Measurements from ENCODE around the gene MTOR.

MTOR gene

GRCh38 chr1:11157394-11157793 is 105.0 kb downstream of the MTOR start:
- no peak for DNase-seq (ENCODE audit: low read depth, low spot score)
- no peak overlapping the region for H3K27ac ChIP-seq

GRCh38 chr1:11156963-11157362 is 105.4 kb downstream of the MTOR start:
- peak overlapping the region; percentile 15 for H3K27ac ChIP-seq
- no peak for DNase-seq (ENCODE audit: low read depth, low spot score)

DNA sequence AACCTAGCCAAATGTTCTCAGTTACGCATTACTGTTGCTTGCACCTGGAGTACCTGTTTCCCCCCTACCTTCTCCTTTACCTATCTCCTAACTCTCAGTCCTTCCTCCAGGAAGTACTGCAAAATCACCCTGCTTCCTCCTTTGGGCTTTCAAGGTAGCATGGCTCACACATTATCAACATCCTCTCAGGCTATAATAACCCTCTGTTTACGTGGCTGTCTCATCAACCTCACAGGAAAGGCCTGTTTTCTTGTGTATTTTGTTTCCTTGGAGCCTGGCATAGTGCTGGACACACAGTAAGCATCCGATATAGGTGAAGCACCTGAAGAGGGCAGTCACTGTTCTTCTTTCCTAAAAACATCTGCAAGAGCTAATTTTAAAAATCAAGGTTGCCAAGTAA is 105.9 kb downstream of the MTOR start:
- H3K27ac ChIP-seq: peak overlapping the region; percentile 15
- DNase-seq (ENCODE audit: low read depth, low spot score): no peak

DNA sequence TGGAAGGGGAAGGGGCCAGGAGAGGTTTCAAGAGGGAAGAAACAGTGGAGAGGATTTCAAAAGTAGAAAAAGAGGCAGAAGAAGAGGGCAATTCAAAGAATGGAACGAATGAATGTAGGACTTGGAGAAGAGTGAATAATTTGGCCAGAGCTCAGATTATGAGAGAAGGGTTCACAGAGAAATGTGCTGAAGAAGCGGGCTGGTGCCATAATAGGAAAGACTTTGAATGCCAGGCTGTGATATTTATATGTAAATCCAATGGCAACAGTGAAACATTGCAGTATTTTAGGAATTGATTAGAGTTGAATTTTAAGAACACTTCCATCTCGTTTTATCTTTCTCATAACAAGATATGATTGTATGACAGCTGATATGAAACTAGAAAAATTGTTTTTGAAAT is 109.2 kb downstream of the MTOR start:
- DNase-seq (ENCODE audit: low read depth, low spot score): no peak
- H3K27ac ChIP-seq: no peak overlapping the region

GRCh38 chr1:11152755-11153154 is 109.6 kb downstream of the MTOR start:
- no peak for DNase-seq (ENCODE audit: low read depth, low spot score)
- H3K27ac ChIP-seq: no peak overlapping the region

DNA sequence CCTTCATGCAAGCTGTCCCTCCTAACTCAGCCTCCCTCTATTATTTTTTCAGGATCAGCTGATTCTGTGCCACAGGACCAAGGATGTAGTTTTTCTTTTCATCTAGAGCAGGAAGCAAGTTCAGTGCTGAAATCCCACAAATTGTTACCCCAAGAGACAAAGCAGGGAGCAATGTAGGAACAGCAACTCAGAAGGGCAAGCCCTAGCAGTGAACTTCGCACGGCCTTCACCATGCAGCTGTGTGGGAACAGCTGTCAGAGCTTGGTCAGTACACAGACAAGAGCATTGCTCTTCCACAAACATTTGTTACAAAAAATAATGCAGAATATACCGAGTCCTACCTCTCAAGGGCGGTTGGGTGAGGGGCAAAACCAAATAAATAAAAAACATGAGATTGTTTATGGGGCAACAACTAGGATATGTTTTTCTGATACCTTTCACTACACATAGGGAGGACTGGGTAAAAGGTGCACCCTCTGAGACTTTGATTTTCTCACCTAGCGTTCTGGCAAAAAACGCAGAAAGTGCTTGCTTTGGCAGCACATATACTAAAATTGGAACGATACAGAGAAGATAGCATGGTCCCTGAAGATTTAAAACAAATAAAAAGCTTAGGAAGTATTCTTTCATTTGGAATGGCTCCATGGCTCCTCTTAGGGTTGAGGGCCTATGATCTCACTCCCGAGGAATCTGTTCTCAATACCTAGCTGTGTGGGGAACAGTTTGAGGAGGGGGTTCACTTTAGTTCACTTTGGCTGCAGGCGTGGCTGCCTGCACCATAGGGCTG is 110.3 kb downstream of the MTOR start:
- DNase-seq (ENCODE audit: low read depth, low spot score): no peak
- H3K27ac ChIP-seq: no peak overlapping the region

DNA sequence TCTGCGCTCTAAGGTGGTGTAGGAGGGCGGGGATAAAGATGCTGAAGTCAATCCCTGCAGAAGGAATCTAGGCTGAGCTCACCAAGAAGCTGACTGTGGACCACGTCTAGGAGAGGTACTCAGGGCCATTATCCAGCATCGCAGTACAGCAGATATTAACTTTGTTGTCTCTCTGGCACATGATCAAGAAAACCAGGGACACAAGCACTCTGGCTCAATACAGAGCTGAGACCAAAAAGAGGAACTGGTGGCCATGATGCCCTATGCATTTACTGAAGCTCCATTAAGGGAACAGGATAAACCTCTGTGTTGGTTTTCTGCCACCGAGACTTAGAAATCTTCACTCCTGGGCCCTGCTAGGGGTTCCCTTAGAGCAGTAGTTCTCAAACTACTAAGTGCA is 111.2 kb downstream of the MTOR start:
- no peak for DNase-seq (ENCODE audit: low read depth, low spot score)
- no peak overlapping the region for H3K27ac ChIP-seq

- DNase-seq (ENCODE audit: low read depth, low spot score): no peak
- H3K27ac ChIP-seq: no peak overlapping the region
These were observed 112.0 kb downstream of the MTOR start for GRCh38 chr1:11150326-11150725.

- no peak for DNase-seq (ENCODE audit: low read depth, low spot score)
- H3K27ac ChIP-seq: peak overlapping the region; percentile 33
These were observed 115.1 kb downstream of the MTOR start for GRCh38 chr1:11147197-11147770.

DNA sequence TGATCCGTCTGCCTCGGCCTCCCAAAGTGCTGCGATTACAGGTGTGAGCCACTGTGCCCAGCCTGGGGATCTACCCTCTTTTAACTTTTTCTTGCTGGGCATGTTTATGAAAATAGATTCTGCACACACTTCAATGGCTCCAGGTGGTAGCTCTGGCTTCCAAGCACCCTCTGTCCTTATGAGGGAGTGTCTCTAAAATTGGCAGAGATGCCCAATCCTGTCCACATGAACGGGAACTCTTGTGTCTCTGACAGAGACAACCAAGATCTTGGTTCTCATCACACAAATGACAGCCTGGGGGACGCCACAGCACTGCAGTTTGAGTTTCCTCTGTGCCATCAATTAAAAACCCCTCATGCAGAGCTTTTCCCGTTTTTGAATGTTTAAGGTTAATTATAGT is 116.6 kb downstream of the MTOR start:
- no peak for DNase-seq (ENCODE audit: low read depth, low spot score)
- no peak overlapping the region for H3K27ac ChIP-seq

DNA sequence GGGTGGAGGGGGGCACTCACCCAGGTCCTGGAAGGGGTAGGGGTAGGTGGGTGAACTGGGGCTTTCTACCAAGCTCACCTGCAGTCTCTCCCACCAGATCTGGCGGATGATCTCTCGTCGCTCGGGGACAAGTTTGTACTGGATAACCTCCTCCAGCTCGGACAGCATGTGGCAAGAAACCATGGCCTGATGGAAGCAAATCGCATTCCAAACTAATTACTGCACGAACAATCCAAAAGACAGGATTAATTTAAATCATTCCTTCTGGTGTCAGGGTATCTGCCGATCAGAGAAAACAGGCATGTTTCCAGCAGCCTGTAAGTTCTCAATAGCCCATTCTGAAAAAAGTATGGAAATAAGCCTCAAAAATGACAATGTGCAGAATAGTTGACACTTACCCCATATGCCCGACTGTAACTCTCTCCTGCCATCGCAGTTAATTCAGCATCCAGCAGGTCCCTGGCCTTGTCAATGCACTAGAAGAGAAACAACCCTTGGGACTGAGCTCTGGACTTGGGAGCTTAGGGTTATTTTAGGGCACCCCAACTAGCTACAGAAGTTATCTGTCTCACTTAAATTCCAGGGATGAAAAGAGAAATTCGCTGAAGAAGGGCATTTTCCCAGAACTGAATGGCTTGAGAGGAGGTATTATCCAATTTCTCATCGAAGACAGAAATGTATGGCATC is 117.6 kb downstream of the MTOR start:
- peak overlapping the region; percentile 26 for H3K27ac ChIP-seq
- DNase-seq (ENCODE audit: low read depth, low spot score): no peak

GRCh38 chr1:11143907-11144306 is 118.4 kb downstream of the MTOR start:
- peak overlapping the region; percentile 26 for H3K27ac ChIP-seq
- no peak for DNase-seq (ENCODE audit: low read depth, low spot score)

- no peak for DNase-seq (ENCODE audit: low read depth, low spot score)
- H3K27ac ChIP-seq: no peak overlapping the region
These were observed 119.0 kb downstream of the MTOR start for GRCh38 chr1:11143401-11143800.

DNA sequence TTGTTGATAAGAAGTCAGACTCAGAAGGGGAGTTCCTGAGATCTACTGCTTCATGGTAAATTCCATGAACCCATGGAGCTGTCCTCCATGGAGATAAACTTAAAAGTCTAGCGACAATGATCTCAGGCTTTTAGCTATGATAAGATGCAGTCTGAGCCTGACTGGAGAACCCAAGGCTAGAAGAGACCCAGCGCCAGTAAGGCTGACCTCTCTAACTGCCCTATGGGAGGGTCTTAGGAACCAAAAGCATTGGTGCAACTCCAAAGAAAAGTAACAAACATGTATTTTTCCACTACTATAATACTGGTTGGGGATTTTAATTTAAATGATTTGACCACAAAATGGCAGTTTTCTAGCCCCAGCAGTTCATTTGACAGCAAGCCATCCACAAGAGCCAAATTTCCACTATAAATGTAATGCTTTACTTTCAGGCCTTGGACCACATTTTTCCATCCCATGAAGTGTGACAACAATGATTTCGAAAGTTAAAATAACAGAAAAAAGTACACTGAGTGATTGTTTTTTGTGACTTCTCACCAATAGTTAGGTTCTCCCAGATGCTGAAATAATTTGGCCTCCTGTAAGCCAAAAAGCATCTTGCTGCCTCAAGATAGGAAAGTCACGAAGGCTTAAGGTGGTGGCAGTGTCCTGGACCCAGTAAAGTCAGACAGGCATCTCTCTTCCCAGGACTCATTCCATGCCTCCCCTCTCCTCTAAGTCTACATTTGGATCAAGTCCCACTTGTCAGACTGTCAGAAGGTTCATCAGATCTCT is 119.5 kb downstream of the MTOR start:
- no peak for DNase-seq (ENCODE audit: low read depth, low spot score)
- no peak overlapping the region for H3K27ac ChIP-seq

DNA sequence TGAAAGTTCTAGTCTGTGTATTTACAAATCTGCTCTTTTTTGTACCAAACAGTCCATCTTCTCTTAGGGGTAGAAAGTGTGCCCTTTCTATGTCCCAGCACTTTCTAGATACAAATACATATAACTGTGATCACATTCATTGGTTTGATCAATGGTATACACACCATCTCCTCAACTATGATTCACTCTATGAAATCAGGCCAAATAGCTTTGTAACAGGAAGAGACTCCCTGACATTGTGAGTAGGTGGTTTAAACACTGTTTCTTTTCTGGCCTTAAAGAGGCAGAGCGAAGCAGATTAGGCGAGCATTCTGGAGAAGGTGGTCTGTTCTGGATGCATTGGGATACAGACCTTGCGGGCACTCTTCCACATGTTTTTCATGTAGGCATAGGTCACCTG is 123.4 kb downstream of the MTOR start:
- DNase-seq (ENCODE audit: low read depth, low spot score): no peak
- H3K27ac ChIP-seq: peak overlapping the region; percentile 60

DNA sequence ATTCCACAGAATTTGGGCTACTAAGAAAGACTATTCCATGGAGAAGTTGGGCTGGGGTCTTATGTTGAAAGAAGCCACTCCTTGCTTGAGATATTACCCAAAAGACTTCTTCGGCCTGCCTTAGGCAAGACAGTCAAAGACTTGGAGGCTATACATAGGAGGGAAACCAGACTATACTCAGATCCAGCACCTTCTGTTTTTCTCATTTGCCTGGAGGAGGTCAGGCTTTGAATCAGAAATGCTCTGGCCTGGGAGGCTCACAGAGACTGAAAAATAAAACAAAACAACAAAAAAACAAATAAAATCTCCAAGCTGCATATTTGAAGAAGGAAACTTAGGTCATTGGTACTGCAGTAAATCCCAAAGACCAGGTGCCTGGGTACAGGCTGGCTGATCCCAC is 124.3 kb downstream of the MTOR start:
- DNase-seq (ENCODE audit: low read depth, low spot score): no peak
- no peak overlapping the region for H3K27ac ChIP-seq

DNA sequence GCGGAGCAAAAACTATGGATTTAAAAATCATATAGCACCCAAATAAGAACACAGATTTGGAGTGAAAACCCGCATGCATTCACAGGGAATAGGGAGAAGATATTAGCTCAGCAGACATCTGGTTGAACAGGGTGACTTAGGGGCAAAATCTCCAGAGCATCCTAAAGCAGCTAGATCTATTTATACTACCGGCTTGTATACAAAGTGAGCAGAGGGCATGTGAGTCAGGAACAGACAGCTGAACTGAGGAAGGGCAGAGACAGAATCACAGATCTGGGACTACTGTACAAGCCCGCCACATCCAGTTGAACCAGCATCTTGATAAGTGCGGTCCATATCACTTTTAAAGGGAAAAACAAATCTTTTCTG is 127.5 kb downstream of the MTOR start:
- peak overlapping the region; percentile 3 for H3K27ac ChIP-seq
- no peak for DNase-seq (ENCODE audit: low read depth, low spot score)

DNA sequence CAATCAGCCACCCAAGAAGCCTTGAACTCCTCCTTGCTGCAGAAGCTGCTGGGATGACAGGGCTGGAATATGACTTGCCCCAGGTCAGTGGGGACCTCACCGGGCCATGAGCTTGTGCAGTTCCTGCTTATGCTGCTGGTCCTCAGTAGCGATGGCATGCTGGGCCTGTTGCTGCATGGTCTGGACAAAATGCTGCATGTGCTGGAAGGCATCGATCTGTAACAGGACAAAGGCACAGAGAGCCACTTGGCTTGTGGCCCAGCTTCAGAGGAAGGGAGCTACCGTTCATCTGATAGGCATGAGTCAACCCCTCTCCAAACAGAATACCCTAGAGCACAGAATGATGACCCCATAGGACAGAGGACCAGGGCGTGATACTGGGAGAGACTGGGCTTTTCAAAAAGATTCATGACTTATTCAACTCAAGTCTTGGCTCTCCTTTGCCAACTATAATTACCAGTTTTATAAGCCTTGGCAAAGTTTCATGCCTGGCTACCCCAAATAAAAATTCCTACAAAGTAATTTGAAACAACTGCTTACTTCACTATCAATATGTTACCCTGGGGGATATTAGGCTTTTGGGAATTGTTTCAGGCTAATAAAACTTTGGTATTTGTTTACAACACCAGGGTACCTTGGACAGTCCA is 128.0 kb downstream of the MTOR start:
- H3K27ac ChIP-seq: peak overlapping the region; percentile 3
- DNase-seq (ENCODE audit: low read depth, low spot score): no peak

- H3K27ac ChIP-seq: no peak overlapping the region
- DNase-seq (ENCODE audit: low read depth, low spot score): no peak
These were observed 129.6 kb downstream of the MTOR start for GRCh38 chr1:11132563-11133293.

GRCh38 chr1:11131816-11132215 is 130.5 kb downstream of the MTOR start:
- no peak for DNase-seq (ENCODE audit: low read depth, low spot score)
- H3K27ac ChIP-seq: no peak overlapping the region
